ENCODE data around the gene TSPEAR. TPM values are rescaled to one million over a fixed set of nuclear protein-coding genes. Genes with fewer than 3 reads are reported as not detected.
A peak's percentile ranks its signal among the peaks of the same experiment; 100 is the strongest.

TSPEAR gene
- total and polyA plus RNA-seq, 4 experiments from 2014 or later: 0.07 TPM; not detected in 3

- no peak overlapping the region for H3K27ac Mint-ChIP-seq
- Histone ChIP-seq H3K36me3 (ENCODE audit: insufficient read depth, low read length) (no peaks in the 10 kb centered on the region), H3K4me1 (ENCODE audit: insufficient read depth, low read length) (no peaks in the 10 kb centered on the region), H3K27ac (ENCODE audit: low read depth, low read length) (no peak overlapping the region), H3K4me3 (ENCODE audit: low read length in 2 of 2) (no peak overlapping the region), H3K27me3 (ENCODE audit: insufficient read depth, low read length) (no peaks in the 10 kb centered on the region), H3K9me3 (ENCODE audit: control insufficient read depth in 1 of 2, low read length in 2 of 2) (no peaks in the 10 kb centered on the region)
- no peak overlapping the region for H3K4me3 Mint-ChIP-seq
- peaks cover 0 to 4% (median 1%) of the 10 kb centered on the region in 4 donors for H3K4me1 Mint-ChIP-seq
- DNase-seq: no peak
- ChIA-PET CTCF (ENCODE audit: partially characterized antibody) (no interaction called here), POLR2A (ENCODE audit: partially characterized antibody) (no interaction called here)
- H3K36me3 Mint-ChIP-seq: no peaks in the 10 kb centered on the region
- intact Hi-C loops (cut with micrococcal nuclease): no loop called here
- peaks cover 0 to 2% (median 0%) of the 10 kb centered on the region in 8 donors for H3K9me3 Mint-ChIP-seq
- H3K27me3 Mint-ChIP-seq: peaks cover 3 to 5% of the 10 kb centered on the region in 2 donors
Observed at GRCh38 chr21:44756423-44757185, 45.2 kb upstream of the TSPEAR start.

- H3K4me1 ChIP-seq (ENCODE audit: insufficient read depth, low read length): no peaks in the 10 kb centered on the region
- no peaks in the 10 kb centered on the region for H3K36me3 ChIP-seq (ENCODE audit: insufficient read depth, low read length)
- intact Hi-C loops (cut with micrococcal nuclease): no loop called here
- no peak overlapping the region for H3K4me3 Mint-ChIP-seq
- no peak overlapping the region for H3K27ac Mint-ChIP-seq
- DNase-seq: peak in 1 of 5 donors; percentile 19
- H3K36me3 Mint-ChIP-seq: no peaks in the 10 kb centered on the region
- H3K27me3 ChIP-seq (ENCODE audit: insufficient read depth, low read length): no peaks in the 10 kb centered on the region
- ChIA-PET CTCF (ENCODE audit: partially characterized antibody) (no interaction called here), POLR2A (ENCODE audit: partially characterized antibody) (no interaction called here)
- peaks cover 7 to 11% of the 10 kb centered on the region in 2 donors for H3K27me3 Mint-ChIP-seq
- no peak overlapping the region for H3K4me3 ChIP-seq (ENCODE audit: low read length in 2 of 2)
- H3K4me1 Mint-ChIP-seq: peaks cover 0 to 1% (median 0%) of the 10 kb centered on the region in 4 donors
- H3K9me3 Mint-ChIP-seq: peaks cover 0 to 2% (median 0%) of the 10 kb centered on the region in 8 donors
- no peak overlapping the region for H3K27ac ChIP-seq (ENCODE audit: low read depth, low read length)
- H3K9me3 ChIP-seq (ENCODE audit: control insufficient read depth in 1 of 2, low read length in 2 of 2): no peaks in the 10 kb centered on the region
Observed at GRCh38 chr21:44755227-44755626, 43.9 kb upstream of the TSPEAR start.

GRCh38 chr21:44753357-44753756 lies 42.0 kb upstream of the TSPEAR start:
- POLR2A ChIA-PET (ENCODE audit: partially characterized antibody): no interaction called here
- no peaks in the 10 kb centered on the region for H3K9me3 ChIP-seq (ENCODE audit: control insufficient read depth in 1 of 2, low read length in 2 of 2)
- Mint-ChIP-seq H3K9me3 (peaks cover 0 to 2% (median 0%) of the 10 kb centered on the region in 8 donors), H3K4me3 (no peak overlapping the region), H3K36me3 (no peaks in the 10 kb centered on the region), H3K4me1 (peaks cover 0 to 1% (median 0%) of the 10 kb centered on the region in 4 donors), H3K27ac (peak overlapping the region in 1 of 7 donors; percentile 53), H3K27me3 (peaks cover 10 to 11% of the 10 kb centered on the region in 2 donors)
- no peak overlapping the region for H3K4me3 ChIP-seq (ENCODE audit: low read length in 2 of 2)
- CTCF ChIA-PET (ENCODE audit: partially characterized antibody): interaction anchor here (1.4 to 2.0 kb wide), 4 partner anchors 9 to 243 kb away, joined by 4 to 8 read pairs (median 5); no protein-coding TSS in a partner anchor
- no peak for DNase-seq
- H3K27ac ChIP-seq (ENCODE audit: low read depth, low read length): no peak overlapping the region
- no peaks in the 10 kb centered on the region for H3K27me3 ChIP-seq (ENCODE audit: insufficient read depth, low read length)
- H3K4me1 ChIP-seq (ENCODE audit: insufficient read depth, low read length): no peaks in the 10 kb centered on the region
- H3K36me3 ChIP-seq (ENCODE audit: insufficient read depth, low read length): no peaks in the 10 kb centered on the region
- intact Hi-C loops (cut with micrococcal nuclease): no loop called here

GRCh38 chr21:44752671-44753235 lies 41.4 kb upstream of the TSPEAR start:
- ChIA-PET CTCF (ENCODE audit: partially characterized antibody) (interaction anchor here (1.5 to 2.0 kb wide), 3 partner anchors 10 to 242 kb away, joined by 4 to 8 read pairs (median 6); no protein-coding TSS in a partner anchor), POLR2A (ENCODE audit: partially characterized antibody) (no interaction called here)
- Mint-ChIP-seq H3K9me3 (peaks cover 0 to 2% (median 0%) of the 10 kb centered on the region in 8 donors), H3K4me3 (no peak overlapping the region), H3K4me1 (peaks cover 0 to 1% (median 0%) of the 10 kb centered on the region in 4 donors), H3K27me3 (peaks cover 10 to 11% of the 10 kb centered on the region in 2 donors), H3K27ac (no peak overlapping the region), H3K36me3 (no peaks in the 10 kb centered on the region)
- intact Hi-C loops (cut with micrococcal nuclease): no loop called here
- H3K27me3 ChIP-seq (ENCODE audit: insufficient read depth, low read length): no peaks in the 10 kb centered on the region
- H3K4me1 ChIP-seq (ENCODE audit: insufficient read depth, low read length): no peaks in the 10 kb centered on the region
- no peak overlapping the region for H3K27ac ChIP-seq (ENCODE audit: low read depth, low read length)
- H3K9me3 ChIP-seq (ENCODE audit: control insufficient read depth in 1 of 2, low read length in 2 of 2): no peaks in the 10 kb centered on the region
- H3K36me3 ChIP-seq (ENCODE audit: insufficient read depth, low read length): no peaks in the 10 kb centered on the region
- no peak for DNase-seq
- no peak overlapping the region for H3K4me3 ChIP-seq (ENCODE audit: low read length in 2 of 2)

- peak overlapping the region in 2 of 7 donors; percentile 42 to 64 for H3K27ac Mint-ChIP-seq
- H3K4me1 Mint-ChIP-seq: peaks cover 0 to 1% (median 0%) of the 10 kb centered on the region in 4 donors
- H3K4me3 Mint-ChIP-seq: no peak overlapping the region
- Histone ChIP-seq H3K27ac (ENCODE audit: low read depth, low read length) (no peak overlapping the region), H3K27me3 (ENCODE audit: insufficient read depth, low read length) (no peaks in the 10 kb centered on the region), H3K4me3 (ENCODE audit: low read length in 2 of 2) (no peak overlapping the region), H3K9me3 (ENCODE audit: control insufficient read depth in 1 of 2, low read length in 2 of 2) (no peaks in the 10 kb centered on the region), H3K4me1 (ENCODE audit: insufficient read depth, low read length) (no peaks in the 10 kb centered on the region), H3K36me3 (ENCODE audit: insufficient read depth, low read length) (no peaks in the 10 kb centered on the region)
- POLR2A ChIA-PET (ENCODE audit: partially characterized antibody): no interaction called here
- intact Hi-C loops (cut with micrococcal nuclease): no loop called here
- CTCF ChIA-PET (ENCODE audit: partially characterized antibody): interaction anchor here (2.0 kb wide), 1 partner anchor 12 kb away, joined by 4 read pairs; no protein-coding TSS in a partner anchor
- no peak for DNase-seq
- H3K27me3 Mint-ChIP-seq: peaks cover 11 to 12% of the 10 kb centered on the region in 2 donors
- no peaks in the 10 kb centered on the region for H3K36me3 Mint-ChIP-seq
- H3K9me3 Mint-ChIP-seq: peaks cover 0 to 2% (median 0%) of the 10 kb centered on the region in 8 donors
Observed at GRCh38 chr21:44751799-44752636, 40.6 kb upstream of the TSPEAR start.

- DNase-seq: no peak
- Histone ChIP-seq H3K9me3 (ENCODE audit: control insufficient read depth in 1 of 2, low read length in 2 of 2) (no peaks in the 10 kb centered on the region), H3K36me3 (ENCODE audit: insufficient read depth, low read length) (no peaks in the 10 kb centered on the region), H3K27ac (ENCODE audit: low read depth, low read length) (no peak overlapping the region), H3K4me1 (ENCODE audit: insufficient read depth, low read length) (no peaks in the 10 kb centered on the region), H3K4me3 (ENCODE audit: low read length in 2 of 2) (no peak overlapping the region), H3K27me3 (ENCODE audit: insufficient read depth, low read length) (no peaks in the 10 kb centered on the region)
- no peak overlapping the region for H3K4me3 Mint-ChIP-seq
- no peaks in the 10 kb centered on the region for H3K36me3 Mint-ChIP-seq
- H3K9me3 Mint-ChIP-seq: peaks cover 0 to 2% (median 0%) of the 10 kb centered on the region in 8 donors
- ChIA-PET CTCF (ENCODE audit: partially characterized antibody) (no interaction called here), POLR2A (ENCODE audit: partially characterized antibody) (no interaction called here)
- no peak overlapping the region for H3K27ac Mint-ChIP-seq
- intact Hi-C loops (cut with micrococcal nuclease): no loop called here
- peaks cover 0 to 1% (median 0%) of the 10 kb centered on the region in 4 donors for H3K4me1 Mint-ChIP-seq
- H3K27me3 Mint-ChIP-seq: peaks cover 11 to 12% of the 10 kb centered on the region in 2 donors
Observed at GRCh38 chr21:44751186-44751798, 39.9 kb upstream of the TSPEAR start.

All from CD4-positive, alpha-beta memory T cell (primary cell).